NB4 (cell line): ENCODE data around the gene LYRM2.

Experiments
- CTCF ChIP-seq: IDR thresholded peaks from one replicate; pipeline ENCODE4 v1.5.1; 2012; ENCODE audit warnings: low read depth, low read length
- MAX ChIP-seq: IDR thresholded peaks from 2 replicates; pipeline ENCODE4 v1.6.1; 2011; ENCODE audit warnings: low read depth, low read length
- MYC ChIP-seq: IDR thresholded peaks from 2 replicates; pipeline ENCODE4 v1.6.1; 2011; ENCODE audit warnings: low read depth, low read length
- POLR2A ChIP-seq: IDR thresholded peaks from 2 replicates; pipeline ENCODE4 v1.6.1; 2011; ENCODE audit warnings: mild to moderate bottlenecking; ENCODE audit not compliant: insufficient read length; ENCODE audit errors: extremely low read depth

GRCh38 chr6:89522778-89523177 is 115.8 kb downstream of the LYRM2 start:
- TF ChIP-seq CTCF (no peak), MAX (no peak), POLR2A (no peak), MYC (no peak)
